HG03095 (cell line): ENCODE measurements around the gene RAB1B.

Experiments used
- ATAC-seq: cut with Tn5 transposase; IDR thresholded peaks from one replicate; pipeline ENCODE4 v1.9.1; 2021; ENCODE audit warnings: moderate library complexity; ENCODE audit not compliant: unreplicated experiment

Gene RAB1B

GRCh38 chr11:66268244-66268951 is at the start of gene RAB1B:
Gene RAB1B, plus strand, starts transcription at chr11:66268639. Its CDS starts 41 bp downstream, at chr11:66268680.
- peak; percentile 77 for ATAC-seq

GRCh38 chr11:66218846-66219620 is 49.4 kb upstream of the RAB1B start:
- ATAC-seq: no peak

GRCh38 chr11:66219846-66220565 is 48.4 kb upstream of the RAB1B start:
- ATAC-seq: no peak

- ATAC-seq: no peak
Measured at GRCh38 chr11:66220566-66220935, 47.9 kb upstream of the RAB1B start.

GRCh38 chr11:66221012-66221411 is 47.4 kb upstream of the RAB1B start:
- no peak for ATAC-seq

- no peak for ATAC-seq
Measured at GRCh38 chr11:66221726-66222236, 46.7 kb upstream of the RAB1B start.

- peak; percentile 75 for ATAC-seq
Measured at GRCh38 chr11:66222358-66223149, 45.9 kb upstream of the RAB1B start.

- ATAC-seq: no peak
Measured at GRCh38 chr11:66224226-66224855, 44.1 kb upstream of the RAB1B start.

GRCh38 chr11:66225066-66225465 is 43.4 kb upstream of the RAB1B start:
- ATAC-seq: no peak

GRCh38 chr11:66226101-66226500 is 42.3 kb upstream of the RAB1B start:
- no peak for ATAC-seq

GRCh38 chr11:66227700-66228099 is 40.7 kb upstream of the RAB1B start:
- no peak for ATAC-seq

GRCh38 chr11:66228521-66228920 is 39.9 kb upstream of the RAB1B start:
- no peak for ATAC-seq

GRCh38 chr11:66230156-66230555 is 38.3 kb upstream of the RAB1B start:
- no peak for ATAC-seq

- ATAC-seq: no peak
Measured at GRCh38 chr11:66230978-66231377, 37.5 kb upstream of the RAB1B start.

GRCh38 chr11:66231561-66231960 is 36.9 kb upstream of the RAB1B start:
- ATAC-seq: no peak

- ATAC-seq: no peak
Measured at GRCh38 chr11:66232769-66233168, 35.7 kb upstream of the RAB1B start.

GRCh38 chr11:66233301-66233700 is 35.1 kb upstream of the RAB1B start:
- no peak for ATAC-seq

- no peak for ATAC-seq
Measured at GRCh38 chr11:66235141-66235540, 33.3 kb upstream of the RAB1B start.

GRCh38 chr11:66237867-66238266 is 30.6 kb upstream of the RAB1B start:
- no peak for ATAC-seq

- no peak for ATAC-seq
Measured at GRCh38 chr11:66238786-66239413, 29.5 kb upstream of the RAB1B start.
